PC-3 (cell line): ENCODE data around the gene GGA1. TPM values are rescaled to one million over a fixed set of nuclear protein-coding genes. Genes with fewer than 3 reads are reported as not detected.
A peak's percentile ranks its signal among the peaks of the same experiment; 100 is the strongest.

ENCODE experiments used
- ATAC-seq: fragments of 200-7000 bp; cut with Tn5 transposase; 2 replicates; pipeline ENCODE4 v1.9.1; 2020; ENCODE audit warnings: mild to moderate bottlenecking, moderate library complexity
- BruUV-seq: library from RNA; stranded (reverse); fragments of 400-500 nt; replicated peaks from 2 replicates; lab custom pipeline; 2021; lab: Mats Ljungman, UMichigan
- CTCF ChIA-PET: fragments of 300-600 bp; sonication (Branson Sonifier 250); formaldehyde crosslinking; loops from one replicate; lab custom pipeline; 2022; ENCODE audit warnings: antibody characterized with exemption; lab: Charles Lee
- POLR2A ChIA-PET: fragments of 300-600 bp; sonication (Branson Sonifier 250); formaldehyde crosslinking; loops from one replicate; lab custom pipeline; 2022; ENCODE audit warnings: antibody characterized with exemption; ENCODE audit not compliant: unreplicated experiment; lab: Charles Lee
- DNase-seq: peaks from one replicate; pipeline ENCODE4 v3.0.0-alpha.2; 2015
- H2AFZ ChIP-seq: fragments of 300-600 bp; sonication (generic); 2 replicates; pipeline ENCODE4 v1.6.0; 2016; ENCODE audit warnings: antibody characterized with exemption, low read length
- H3F3A ChIP-seq: fragments of 300-600 bp; sonication (generic); one replicate; pipeline ENCODE4 v1.6.0; 2017; ENCODE audit warnings: antibody characterized with exemption, low read length, control low read depth, mild to moderate bottlenecking; ENCODE audit not compliant: unreplicated experiment
- H3K27ac ChIP-seq: fragments of 300-600 bp; sonication (generic); 2 replicates; pipeline ENCODE4 v1.5.1; 2016; ENCODE audit warnings: mild to moderate bottlenecking, low read length
- H3K27me3 ChIP-seq: fragments of 300-600 bp; sonication (generic); 2 replicates; pipeline ENCODE4 v1.6.1; 2016; ENCODE audit warnings: low read length, mixed read lengths
- H3K36me3 ChIP-seq: fragments of 300-600 bp; sonication (generic); 2 replicates; pipeline ENCODE4 v1.6.1; 2016; ENCODE audit warnings: low read depth, mixed run types, low read length, mixed read lengths
- H3K4me1 ChIP-seq: fragments of 300-600 bp; sonication (generic); 2 replicates; pipeline ENCODE4 v1.5.1; 2016; ENCODE audit warnings: low read length; ENCODE audit not compliant: insufficient read depth
- H3K4me2 ChIP-seq: fragments of 300-600 bp; sonication (generic); 2 replicates; pipeline ENCODE4 v1.6.0; 2016; ENCODE audit warnings: low read length
- H3K4me3 ChIP-seq: fragments of 300-600 bp; sonication (generic); 2 replicates; pipeline ENCODE4 v1.5.1; 2016; ENCODE audit warnings: mild to moderate bottlenecking, low read length, mixed read lengths
- H3K79me2 ChIP-seq: fragments of 300-600 bp; sonication (generic); 2 replicates; pipeline ENCODE4 v1.6.1; 2017; ENCODE audit warnings: low read length, mixed read lengths
- H3K9ac ChIP-seq: fragments of 300-600 bp; sonication (generic); 2 replicates; pipeline ENCODE4 v1.6.0; 2016; ENCODE audit warnings: mild to moderate bottlenecking, low read length
- H3K9me2 ChIP-seq: fragments of 300-600 bp; sonication (generic); replicated peaks from 2 replicates; pipeline ENCODE4 v1.6.1; 2016; ENCODE audit warnings: mixed run types, low read length, mixed read lengths
- H3K9me3 ChIP-seq: fragments of 300-600 bp; sonication (generic); 2 replicates; pipeline ENCODE4 v1.6.1; 2016; ENCODE audit warnings: low read length, mixed read lengths
- H4K20me1 ChIP-seq: fragments of 300-600 bp; sonication (generic); 2 replicates; pipeline ENCODE4 v1.6.1; 2016; ENCODE audit warnings: low read length, mixed read lengths
- CTCF ChIP-seq: fragments of 300-600 bp; sonication (generic); conservative IDR thresholded peaks from 2 replicates; pipeline ENCODE4 v1.5.1; 2017; ENCODE audit warnings: antibody characterized with exemption, low read depth, mild to moderate bottlenecking, low read length
- EZH2 ChIP-seq: fragments of 300-600 bp; sonication (generic); IDR thresholded peaks from one replicate; pipeline ENCODE4 v1.6.1; 2017; ENCODE audit warnings: antibody characterized with exemption, mild to moderate bottlenecking, low read length; ENCODE audit not compliant: unreplicated experiment
- EZH2phosphoT487 ChIP-seq: fragments of 300-600 bp; sonication (generic); IDR thresholded peaks from 2 replicates; pipeline ENCODE4 v1.6.1; 2018; ENCODE audit warnings: mild to moderate bottlenecking, antibody characterized with exemption, low read length, borderline replicate concordance
- intact Hi-C: fragments of 100-400 bp; cut with micrococcal nuclease; formaldehyde crosslinking; loops from 2 replicates; pipeline ENCODE4 v1.9.0; 2023
- total RNA-seq: library from RNA; depleted of rRNA; stranded (reverse); fragments of >200 nt; gene quantifications from 2 replicates; pipeline ENCODE4 v1.2.3, GENCODE V29; 2014

GGA1 gene
- total RNA-seq, 1 experiment from 2014 or later = 49.1 TPM

- H3K4me2 ChIP-seq = peak overlapping the region; percentile 62
- H2AFZ ChIP-seq = peak overlapping the region; percentile 35; the same call in 1 of the 2 replicates
- H3K9me2 ChIP-seq = no peaks in the 10 kb centered on the region
- H3F3A ChIP-seq = no peaks in the 10 kb centered on the region
- BruUV-seq = TSS peak; percentile 82
- H3K27me3 ChIP-seq = no peaks in the 10 kb centered on the region
- no peak overlapping the region for H3K27ac ChIP-seq
- no peaks in the 10 kb centered on the region for H3K9me3 ChIP-seq
- no peaks in the 10 kb centered on the region for H4K20me1 ChIP-seq
- ChIA-PET POLR2A (interaction anchor here (1.1 kb wide), 1 partner anchor 17 kb away, joined by 4 read pairs; the partner anchor contains the start of gene GGA1), CTCF (interaction anchor here (0.7 to 1.9 kb wide), 12 partner anchors 12 to 119 kb away, joined by 3 to 12 read pairs (median 4); partner anchors contain the start of gene LGALS2)
- ATAC-seq (no peak), DNase-seq (no peak)
- TF ChIP-seq EZH2phosphoT487 = no peak
- TF ChIP-seq CTCF = no peak
- no peak for TF ChIP-seq EZH2
- H3K79me2 ChIP-seq = no peaks in the 10 kb centered on the region
- intact Hi-C loops = loop anchor here (1.0 kb wide), 2 partner anchors 47 to 53 kb away; no protein-coding TSS in a partner anchor
- no peak overlapping the region for H3K9ac ChIP-seq
- H3K36me3 ChIP-seq = no peaks in the 10 kb centered on the region
- no peak overlapping the region for H3K4me3 ChIP-seq
- no peaks in the 10 kb centered on the region for H3K4me1 ChIP-seq
Observed at GRCh38 chr22:37591823-37592404, 16.7 kb upstream of the GGA1 start.

GRCh38 chr22:37594237-37594636 lies 14.4 kb upstream of the GGA1 start:
- DNase-seq (no peak), ATAC-seq (no peak)
- POLR2A ChIA-PET = no interaction called here
- no peak for TF ChIP-seq EZH2
- TF ChIP-seq CTCF = 0 out of 2 replicates have a peak, but pooled peaks have one; percentile 13
- CTCF ChIA-PET = no interaction called here
- Histone ChIP-seq H3K27ac (no peak overlapping the region), H3F3A (no peaks in the 10 kb centered on the region), H3K4me1 (no peaks in the 10 kb centered on the region), H3K4me3 (no peak overlapping the region), H3K9me2 (no peaks in the 10 kb centered on the region), H3K9ac (no peak overlapping the region), H2AFZ (no peak overlapping the region), H3K9me3 (no peaks in the 10 kb centered on the region), H4K20me1 (no peaks in the 10 kb centered on the region), H3K27me3 (no peaks in the 10 kb centered on the region), H3K79me2 (no peaks in the 10 kb centered on the region), H3K36me3 (no peaks in the 10 kb centered on the region), H3K4me2 (no peak overlapping the region)
- BruUV-seq = no TSS peak
- intact Hi-C loops = no loop called here

GRCh38 chr22:37599153-37599552 lies 9.5 kb upstream of the GGA1 start:
- Histone ChIP-seq H3K27me3 (no peaks in the 10 kb centered on the region), H3K27ac (no peak overlapping the region), H3K4me2 (no peak overlapping the region), H3K4me3 (no peak overlapping the region), H3F3A (no peaks in the 10 kb centered on the region), H3K36me3 (no peaks in the 10 kb centered on the region), H3K9me2 (no peaks in the 10 kb centered on the region), H3K9me3 (no peaks in the 10 kb centered on the region), H3K9ac (no peak overlapping the region), H3K79me2 (no peaks in the 10 kb centered on the region), H3K4me1 (peaks cover 17% of the 10 kb centered on the region), H2AFZ (no peak overlapping the region), H4K20me1 (no peaks in the 10 kb centered on the region)
- ChIA-PET CTCF (no interaction called here), POLR2A (no interaction called here)
- no TSS peak for BruUV-seq
- intact Hi-C loops = no loop called here
- ATAC-seq (no peak), DNase-seq (peak; percentile 8)
- TF ChIP-seq CTCF (no peak), EZH2 (no peak), EZH2phosphoT487 (no peak)
